GM06990 (cell line): ENCODE data around the gene PATJ.

Experiments
- DNase-seq: peaks from one replicate; pipeline ENCODE4 v3.0.0-alpha.2; 2011; ENCODE audit not compliant: insufficient read length; ENCODE audit errors: extremely low read depth
- H3K27me3 ChIP-seq: replicated peaks from 2 replicates; pipeline ENCODE4 v1.6.0; 2011; ENCODE audit warnings: low read length; ENCODE audit not compliant: control insufficient read depth, insufficient read depth
- H3K36me3 ChIP-seq: 2 replicates; pipeline ENCODE4 v1.5.1; 2011; ENCODE audit warnings: low read length; ENCODE audit not compliant: control insufficient read depth, insufficient read depth
- H3K4me3 ChIP-seq: replicated peaks from 2 replicates; pipeline ENCODE4 v1.5.1; 2011; ENCODE audit warnings: low read depth, mild to moderate bottlenecking, control low read depth, low read length
- CTCF ChIP-seq: IDR thresholded peaks from 2 replicates; pipeline ENCODE4 v1.5.1; 2011; ENCODE audit warnings: low read length, control low read depth, mild to moderate bottlenecking, inconsistent platforms; ENCODE audit not compliant: insufficient read depth, poor library complexity, severe bottlenecking

The PATJ gene

GRCh38 chr1:61756773-61757172 is 14.5 kb downstream of the PATJ start:
- Histone ChIP-seq H3K36me3 (no peaks in the 10 kb centered on the region), H3K27me3 (no peaks in the 10 kb centered on the region), H3K4me3 (no peak overlapping the region)
- no peak for TF ChIP-seq CTCF
- no peak for DNase-seq

GRCh38 chr1:61757950-61758349 is 15.7 kb downstream of the PATJ start:
- H3K4me3 ChIP-seq = no peak overlapping the region
- no peaks in the 10 kb centered on the region for H3K27me3 ChIP-seq
- no peak for DNase-seq
- no peaks in the 10 kb centered on the region for H3K36me3 ChIP-seq
- TF ChIP-seq CTCF = no peak

- Histone ChIP-seq H3K36me3 (no peaks in the 10 kb centered on the region), H3K4me3 (no peak overlapping the region), H3K27me3 (no peaks in the 10 kb centered on the region)
- no peak for DNase-seq
- no peak for TF ChIP-seq CTCF
Measured at GRCh38 chr1:61770131-61770530, 27.9 kb downstream of the PATJ start.

GRCh38 chr1:61776091-61776490 is 33.8 kb downstream of the PATJ start:
- Histone ChIP-seq H3K4me3 (no peak overlapping the region), H3K36me3 (no peaks in the 10 kb centered on the region), H3K27me3 (no peaks in the 10 kb centered on the region)
- no peak for DNase-seq
- TF ChIP-seq CTCF = no peak

GRCh38 chr1:61779231-61779630 is 37.0 kb downstream of the PATJ start:
- no peak for DNase-seq
- Histone ChIP-seq H3K4me3 (no peak overlapping the region), H3K36me3 (no peaks in the 10 kb centered on the region), H3K27me3 (no peaks in the 10 kb centered on the region)
- no peak for TF ChIP-seq CTCF

GRCh38 chr1:61781151-61781550 is 38.9 kb downstream of the PATJ start:
- TF ChIP-seq CTCF = no peak
- H3K27me3 ChIP-seq = no peaks in the 10 kb centered on the region
- no peak for DNase-seq
- no peaks in the 10 kb centered on the region for H3K36me3 ChIP-seq
- no peak overlapping the region for H3K4me3 ChIP-seq
